ENCODE data around the gene AKNA. TPM values are rescaled to one million over a fixed set of nuclear protein-coding genes. Genes with fewer than 3 reads are reported as not detected.
A peak's percentile ranks its signal among the peaks of the same experiment; 100 is the strongest.

Gene AKNA
- polyA plus RNA-seq, 1 of the 3 experiments (the other 2 are of a cell fraction) = 0.84 TPM

DNA sequence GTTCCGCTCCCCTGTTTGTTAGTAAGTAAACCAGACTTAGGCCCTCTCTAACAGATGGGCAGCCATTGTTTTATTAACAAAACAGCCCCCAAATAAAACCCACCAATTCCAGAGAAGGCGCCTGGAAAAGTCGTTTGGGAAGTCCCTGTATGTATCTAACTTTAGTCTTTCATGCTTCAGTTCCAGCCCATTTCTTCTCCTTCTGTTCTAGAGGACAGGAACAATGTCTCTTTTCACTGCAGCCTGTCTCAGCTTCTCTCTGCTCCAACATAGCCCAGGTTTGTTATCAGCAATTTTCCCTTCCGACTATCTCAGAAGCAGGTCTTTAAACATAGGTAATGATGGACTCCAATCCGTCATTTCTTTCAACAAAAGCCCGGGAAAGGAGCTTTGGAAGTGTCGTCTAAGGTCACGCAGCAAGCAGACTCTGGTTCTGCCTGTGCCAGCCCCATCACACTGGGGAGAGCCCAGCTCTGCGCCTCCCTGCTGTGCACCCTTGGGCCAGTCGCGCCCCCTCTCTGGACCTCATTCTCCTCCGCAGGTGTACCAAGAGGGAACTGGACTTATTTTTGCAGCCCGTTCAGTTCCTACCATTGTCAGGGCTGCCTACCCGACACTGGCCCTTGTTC is 9.6 kb upstream of the AKNA start:
- CTCF ChIA-PET = interaction anchor here (1.1 to 3.6 kb wide), 4 partner anchors 9 to 264 kb away, joined by 4 to 22 read pairs (median 4); partner anchors contain the start of gene AKNA
- peak overlapping the region; percentile 71; the same call in 1 of the 2 replicates for H3K9ac ChIP-seq
- no peaks in the 10 kb centered on the region for H3K9me2 ChIP-seq
- peak overlapping the region; percentile 97 for H3K4me2 ChIP-seq
- H3K4me1 ChIP-seq (ENCODE audit: control insufficient read depth in 1 of 2, insufficient read depth in 2 of 2, low read depth in 1 of 2, low read length in 1 of 2) = peaks cover 0 to 22% of the 10 kb centered on the region in 2 experiments; a peak in 1 of 4 replicates
- 51% methylated on average over 8 of the region's 14 CpGs for WGBS (ENCODE audit: low lambda C conversion rate)
- no peaks in the 10 kb centered on the region for H3K27me3 ChIP-seq (ENCODE audit: insufficient read depth)
- H2AFZ ChIP-seq (ENCODE audit: low read depth) = peak overlapping the region; percentile 94; the same call in 1 of the 2 replicates
- no peaks in the 10 kb centered on the region for H4K20me1 ChIP-seq (ENCODE audit: insufficient read depth)
- DNase-seq = no peak
- TF ChIP-seq MEF2A (IDR thresholded peaks at IDR 0.05; ENCODE audit: borderline replicate concordance, low read depth) (no peak), USF1 (IDR thresholded peaks at IDR 0.05; ENCODE audit: borderline replicate concordance, low read depth) (no peak), RCOR1 (IDR thresholded peaks at IDR 0.05; ENCODE audit: low read length) (peak; percentile 44)
- H3K27ac ChIP-seq (ENCODE audit: low read depth in 2 of 2, low read length in 1 of 2) = no peak overlapping the region
- H3F3A ChIP-seq (replicated peaks; ENCODE audit: insufficient read depth) = peaks cover 12% of the 10 kb centered on the region
- H3K79me2 ChIP-seq (ENCODE audit: insufficient read depth) = no peaks in the 10 kb centered on the region
- H3K9me3 ChIP-seq = no peaks in the 10 kb centered on the region
- H3K36me3 ChIP-seq (replicated peaks in 1 of 2; ENCODE audit: control insufficient read depth in 1 of 2, insufficient read depth in 2 of 2, low read length in 1 of 2) = no peaks in the 10 kb centered on the region
- peak overlapping the region; percentile 72 to 76 for H3K4me3 ChIP-seq (ENCODE audit: low read depth in 2 of 2, low read length in 1 of 2)
- POLR2A ChIA-PET = no interaction called here

- TF ChIP-seq EP300 (IDR thresholded peaks at IDR 0.05; ENCODE audit: borderline replicate concordance in 1 of 2, low read depth in 1 of 2, low read length in 1 of 2) = no peak
- no peak for TF ChIP-seq YY1 (IDR thresholded peaks at IDR 0.05; ENCODE audit: low read depth)
- TF ChIP-seq GABPA (IDR thresholded peaks at IDR 0.05; ENCODE audit: low read depth) = no peak
- TF ChIP-seq SMC3 (IDR thresholded peaks at IDR 0.05; ENCODE audit: low read depth, low read length) = no peak
- no peak for TF ChIP-seq RFX5 (IDR thresholded peaks at IDR 0.05; ENCODE audit: low read length)
- TF ChIP-seq RCOR1 (IDR thresholded peaks at IDR 0.05; ENCODE audit: low read length) = no peak
- TF ChIP-seq FOXJ3 (CRISPR knock-in tag; IDR thresholded peaks at IDR 0.05) = no peak
- TF ChIP-seq ELF1 (IDR thresholded peaks at IDR 0.05) = no peak
- TF ChIP-seq CHD2 (IDR thresholded peaks at IDR 0.05; ENCODE audit: low read length, partially characterized antibody) = no peak
- no peak for TF ChIP-seq JUND (IDR thresholded peaks at IDR 0.05)
- TF ChIP-seq, protein P1, sequence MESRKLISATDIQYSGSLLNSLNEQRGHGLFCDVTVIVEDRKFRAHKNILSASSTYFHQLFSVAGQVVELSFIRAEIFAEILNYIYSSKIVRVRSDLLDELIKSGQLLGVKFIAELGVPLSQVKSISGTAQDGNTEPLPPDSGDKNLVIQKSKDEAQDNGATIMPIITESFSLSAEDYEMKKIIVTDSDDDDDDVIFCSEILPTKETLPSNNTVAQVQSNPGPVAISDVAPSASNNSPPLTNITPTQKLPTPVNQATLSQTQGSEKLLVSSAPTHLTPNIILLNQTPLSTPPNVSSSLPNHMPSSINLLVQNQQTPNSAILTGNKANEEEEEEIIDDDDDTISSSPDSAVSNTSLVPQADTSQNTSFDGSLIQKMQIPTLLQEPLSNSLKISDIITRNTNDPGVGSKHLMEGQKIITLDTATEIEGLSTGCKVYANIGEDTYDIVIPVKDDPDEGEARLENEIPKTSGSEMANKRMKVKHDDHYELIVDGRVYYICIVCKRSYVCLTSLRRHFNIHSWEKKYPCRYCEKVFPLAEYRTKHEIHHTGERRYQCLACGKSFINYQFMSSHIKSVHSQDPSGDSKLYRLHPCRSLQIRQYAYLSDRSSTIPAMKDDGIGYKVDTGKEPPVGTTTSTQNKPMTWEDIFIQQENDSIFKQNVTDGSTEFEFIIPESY (IDR thresholded peaks at IDR 0.05; ENCODE audit: borderline replicate concordance, low read depth) = no peak
- TF ChIP-seq, protein P2, sequence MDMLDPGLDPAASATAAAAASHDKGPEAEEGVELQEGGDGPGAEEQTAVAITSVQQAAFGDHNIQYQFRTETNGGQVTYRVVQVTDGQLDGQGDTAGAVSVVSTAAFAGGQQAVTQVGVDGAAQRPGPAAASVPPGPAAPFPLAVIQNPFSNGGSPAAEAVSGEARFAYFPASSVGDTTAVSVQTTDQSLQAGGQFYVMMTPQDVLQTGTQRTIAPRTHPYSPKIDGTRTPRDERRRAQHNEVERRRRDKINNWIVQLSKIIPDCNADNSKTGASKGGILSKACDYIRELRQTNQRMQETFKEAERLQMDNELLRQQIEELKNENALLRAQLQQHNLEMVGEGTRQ (IDR thresholded peaks at IDR 0.05; ENCODE audit: borderline replicate concordance, low read depth, low read length) = no peak
- TF ChIP-seq TEAD4 (IDR thresholded peaks at IDR 0.05; ENCODE audit: borderline replicate concordance, insufficient read depth) = no peak
- TF ChIP-seq FOSL2 (IDR thresholded peaks at IDR 0.05; ENCODE audit: borderline replicate concordance, low read depth) = no peak
- TF ChIP-seq GATA2 (CRISPR knock-in tag; IDR thresholded peaks at IDR 0.05) = no peak
- no peak for TF ChIP-seq RXRA (IDR thresholded peaks at IDR 0.05; ENCODE audit: borderline replicate concordance, low read depth)
- no peak for TF ChIP-seq MXI1 (IDR thresholded peaks at IDR 0.05; ENCODE audit: low read depth, low read length)
- TF ChIP-seq IRF3 (IDR thresholded peaks at IDR 0.05; ENCODE audit: low read depth, low read length) = no peak
- H2AFZ ChIP-seq (ENCODE audit: low read depth) = no peak overlapping the region
- DNase-seq = no peak
- ChIA-PET CTCF (interaction anchor here (1.1 to 3.6 kb wide), 4 partner anchors 9 to 265 kb away, joined by 4 to 22 read pairs (median 4); partner anchors contain the start of gene AKNA), POLR2A (no interaction called here)
- H3K27me3 ChIP-seq (ENCODE audit: insufficient read depth) = no peaks in the 10 kb centered on the region
- H4K20me1 ChIP-seq (ENCODE audit: insufficient read depth) = no peaks in the 10 kb centered on the region
- no peaks in the 10 kb centered on the region for H3K36me3 ChIP-seq (replicated peaks in 1 of 2; ENCODE audit: control insufficient read depth in 1 of 2, insufficient read depth in 2 of 2, low read length in 1 of 2)
- H3K4me1 ChIP-seq (ENCODE audit: control insufficient read depth in 1 of 2, insufficient read depth in 2 of 2, low read depth in 1 of 2, low read length in 1 of 2) = peaks cover 0 to 22% of the 10 kb centered on the region in 2 experiments; a peak in 1 of 4 replicates
- no peak overlapping the region for H3K27ac ChIP-seq (ENCODE audit: low read depth in 2 of 2, low read length in 1 of 2)
- H3K9me2 ChIP-seq = no peaks in the 10 kb centered on the region
- no peaks in the 10 kb centered on the region for H3K9me3 ChIP-seq
- no peak overlapping the region for H3K9ac ChIP-seq
- no peaks in the 10 kb centered on the region for H3K79me2 ChIP-seq (ENCODE audit: insufficient read depth)
- H3F3A ChIP-seq (replicated peaks; ENCODE audit: insufficient read depth) = peaks cover 12% of the 10 kb centered on the region
- no peak overlapping the region for H3K4me2 ChIP-seq
- 87% methylated on average over 16 of the region's 16 CpGs for WGBS (ENCODE audit: low lambda C conversion rate)
- H3K4me3 ChIP-seq (ENCODE audit: low read depth in 2 of 2, low read length in 1 of 2) = no peak overlapping the region
These were observed 8.9 kb upstream of the AKNA start for GRCh38 chr9:114396558-114397218.
